Fibroblast of lung (primary cell): ENCODE results near the gene ATP8A2.

Experiments used
- CTCF ChIP-seq, 2 donors: IDR thresholded peaks in 1 of 2; conservative IDR thresholded peaks in 1 of 2; 1 replicate in 1 of 2; 2 replicates in 1 of 2; pipeline ENCODE4 v1.5.1; 2011 to 2012; ENCODE audit warnings: low read length in 2 of 2, control low read depth in 1 of 2, inconsistent platforms in 1 of 2, low read depth in 1 of 2, mild to moderate bottlenecking in 1 of 2
- EZH2 ChIP-seq: IDR thresholded peaks from 2 replicates; pipeline ENCODE4 v1.5.1; 2012; ENCODE audit warnings: low read length, control low read depth, mild to moderate bottlenecking; ENCODE audit errors: missing control alignments

GRCh38 chr13:25371158-25371874, 458 bp upstream of the ATP8A2 start:
- TF ChIP-seq CTCF (conservative IDR thresholded peaks at IDR 0.05 in 1 of 2, IDR thresholded peaks at IDR 0.05 in 1 of 2; ENCODE audit: low read depth in 1 of 2, low read length in 2 of 2) = no peak
- TF ChIP-seq EZH2 = peak; percentile 96
